ENCODE measurements around the gene PAPSS1. TPM values are rescaled to one million over a fixed set of nuclear protein-coding genes. Genes with fewer than 3 reads are reported as not detected.
"Not testable (repeated sequence)": the region's sequence is repeated elsewhere in the genome, so short reads cannot be mapped to it uniquely, and the experiment has no call there.

The PAPSS1 gene
- total and polyA plus RNA-seq, 2 donors = 44.7 to 62.9 TPM

- Histone ChIP-seq H3K27ac (ENCODE audit: low read depth) (no peak overlapping the region), H3K36me3 (ENCODE audit: insufficient read depth) (no peaks in the 10 kb centered on the region), H3K4me1 (ENCODE audit: insufficient read depth) (no peaks in the 10 kb centered on the region), H3K4me3 (ENCODE audit: low read depth, low read length) (no peak overlapping the region)
- WGBS = 70% methylated on average over 3 of the region's 3 CpGs
- no peak for DNase-seq (ENCODE audit: extremely low spot score)
Observed at GRCh38 chr4:107740381-107740780, 20.3 kb upstream of the PAPSS1 start.

- H3K4me3 ChIP-seq (ENCODE audit: low read depth, low read length) = no peak overlapping the region
- DNase-seq (ENCODE audit: extremely low spot score) = no peak
- H3K27ac ChIP-seq (ENCODE audit: low read depth) = no peak overlapping the region
- H3K4me1 ChIP-seq (ENCODE audit: insufficient read depth) = no peaks in the 10 kb centered on the region
- 61% methylated on average over 4 of the region's 4 CpGs for WGBS
- H3K36me3 ChIP-seq (ENCODE audit: insufficient read depth) = no peaks in the 10 kb centered on the region
Observed at GRCh38 chr4:107737450-107737849, 17.4 kb upstream of the PAPSS1 start.

GRCh38 chr4:107736924-107737448 lies 17.0 kb upstream of the PAPSS1 start:
- DNase-seq (ENCODE audit: extremely low spot score) = no peak
- no peaks in the 10 kb centered on the region for H3K4me1 ChIP-seq (ENCODE audit: insufficient read depth)
- 77% methylated on average over 7 of the region's 7 CpGs for WGBS
- no peak overlapping the region for H3K4me3 ChIP-seq (ENCODE audit: low read depth, low read length)
- H3K36me3 ChIP-seq (ENCODE audit: insufficient read depth) = no peaks in the 10 kb centered on the region
- H3K27ac ChIP-seq (ENCODE audit: low read depth) = no peak overlapping the region

- H3K4me3 ChIP-seq (ENCODE audit: low read depth, low read length) = no peak overlapping the region
- no peaks in the 10 kb centered on the region for H3K4me1 ChIP-seq (ENCODE audit: insufficient read depth)
- 60% methylated on average over 3 of the region's 3 CpGs for WGBS
- no peak for DNase-seq (ENCODE audit: extremely low spot score)
- H3K36me3 ChIP-seq (ENCODE audit: insufficient read depth) = no peaks in the 10 kb centered on the region
- no peak overlapping the region for H3K27ac ChIP-seq (ENCODE audit: low read depth)
Observed at GRCh38 chr4:107736037-107736436, 16.0 kb upstream of the PAPSS1 start.

- H3K4me1 ChIP-seq (ENCODE audit: insufficient read depth) = no peaks in the 10 kb centered on the region
- no peaks in the 10 kb centered on the region for H3K36me3 ChIP-seq (ENCODE audit: insufficient read depth)
- H3K4me3 ChIP-seq (ENCODE audit: low read depth, low read length) = no peak overlapping the region
- no peak for DNase-seq (ENCODE audit: extremely low spot score)
- no peak overlapping the region for H3K27ac ChIP-seq (ENCODE audit: low read depth)
- WGBS = 77% methylated on average over 3 of the region's 3 CpGs
Observed at GRCh38 chr4:107734120-107734519, 14.1 kb upstream of the PAPSS1 start.

- DNase-seq (ENCODE audit: extremely low spot score) = no peak
- 38% methylated on average over 7 of the region's 7 CpGs for WGBS
- H3K4me1 ChIP-seq (ENCODE audit: insufficient read depth) = no peaks in the 10 kb centered on the region
- H3K27ac ChIP-seq (ENCODE audit: low read depth) = no peak overlapping the region
- H3K36me3 ChIP-seq (ENCODE audit: insufficient read depth) = no peaks in the 10 kb centered on the region
- no peak overlapping the region for H3K4me3 ChIP-seq (ENCODE audit: low read depth, low read length)
Observed at GRCh38 chr4:107733431-107733925, 13.4 kb upstream of the PAPSS1 start.

- 39% methylated on average over 4 of the region's 4 CpGs for WGBS
Observed at GRCh38 chr4:107729050-107729449, 9.0 kb upstream of the PAPSS1 start.

GRCh38 chr4:107726131-107726925 lies 6.3 kb upstream of the PAPSS1 start:
- not testable (repeated sequence) for H3K4me3 ChIP-seq (ENCODE audit: low read depth, low read length); H3K4me1 ChIP-seq (ENCODE audit: insufficient read depth); H3K36me3 ChIP-seq (ENCODE audit: insufficient read depth); H3K27ac ChIP-seq (ENCODE audit: low read depth); DNase-seq (ENCODE audit: extremely low spot score)
- WGBS = 89% methylated on average over 3 of the region's 3 CpGs

More at GRCh38 chr4:107729050-107729449, 9.0 kb upstream of the PAPSS1 start:
- H3K4me1 ChIP-seq (ENCODE audit: insufficient read depth); H3K27ac ChIP-seq (ENCODE audit: low read depth); DNase-seq (ENCODE audit: extremely low spot score); H3K36me3 ChIP-seq (ENCODE audit: insufficient read depth); H3K4me3 ChIP-seq (ENCODE audit: low read depth, low read length): not testable (repeated sequence)

- DNase-seq (ENCODE audit: extremely low spot score) = no peak
- WGBS = 93% methylated on average over 3 of the region's 3 CpGs
- Histone ChIP-seq H3K4me3 (ENCODE audit: low read depth, low read length) (no peak overlapping the region), H3K36me3 (ENCODE audit: insufficient read depth) (no peaks in the 10 kb centered on the region), H3K4me1 (ENCODE audit: insufficient read depth) (no peaks in the 10 kb centered on the region), H3K27ac (ENCODE audit: low read depth) (no peak overlapping the region)
Observed at GRCh38 chr4:107725281-107725859, 5.3 kb upstream of the PAPSS1 start.

GRCh38 chr4:107723331-107723730 lies 3.3 kb upstream of the PAPSS1 start:
- H3K27ac ChIP-seq (ENCODE audit: low read depth); H3K4me3 ChIP-seq (ENCODE audit: low read depth, low read length); H3K36me3 ChIP-seq (ENCODE audit: insufficient read depth); H3K4me1 ChIP-seq (ENCODE audit: insufficient read depth); DNase-seq (ENCODE audit: extremely low spot score): not testable (repeated sequence)
- 75% methylated on average over 1 of the region's 1 CpG for WGBS

- Histone ChIP-seq H3K27ac (ENCODE audit: low read depth) (no peak overlapping the region), H3K4me3 (ENCODE audit: low read depth, low read length) (no peak overlapping the region), H3K36me3 (ENCODE audit: insufficient read depth) (no peaks in the 10 kb centered on the region), H3K4me1 (ENCODE audit: insufficient read depth) (no peaks in the 10 kb centered on the region)
- 48% methylated on average over 9 of the region's 9 CpGs for WGBS
- DNase-seq (ENCODE audit: extremely low spot score) = no peak
Observed at GRCh38 chr4:107721436-107722100, 1.5 kb upstream of the PAPSS1 start.

GRCh38 chr4:107719207-107719921 lies 670 bp downstream of the PAPSS1 start:
- H3K36me3 ChIP-seq (ENCODE audit: insufficient read depth) = no peaks in the 10 kb centered on the region
- WGBS = 2% methylated on average over 28 of the region's 28 CpGs

GRCh38 chr4:107718351-107718965 lies 1.6 kb downstream of the PAPSS1 start:
- Histone ChIP-seq H3K4me1 (ENCODE audit: insufficient read depth) (no peaks in the 10 kb centered on the region), H3K4me3 (ENCODE audit: low read depth, low read length) (no peak overlapping the region), H3K27ac (ENCODE audit: low read depth) (no peak overlapping the region), H3K36me3 (ENCODE audit: insufficient read depth) (no peaks in the 10 kb centered on the region)
- 79% methylated on average over 10 of the region's 10 CpGs for WGBS
- DNase-seq (ENCODE audit: extremely low spot score) = no peak

More at GRCh38 chr4:107719207-107719921, 670 bp downstream of the PAPSS1 start:
- peak overlapping the region; percentile 11 for H3K27ac ChIP-seq (ENCODE audit: low read depth)
- peak overlapping the region; percentile 94 for H3K4me3 ChIP-seq (ENCODE audit: low read depth, low read length)
- no peaks in the 10 kb centered on the region for H3K4me1 ChIP-seq (ENCODE audit: insufficient read depth)
- peak; percentile 33 for DNase-seq (ENCODE audit: extremely low spot score)

All from urinary bladder (tissue), 4 donors.